HG03066 (cell line): Measurements from ENCODE around the gene RILPL1.
"Not testable (repeated sequence)": the region's sequence is repeated elsewhere in the genome, so short reads cannot be mapped to it uniquely, and the experiment has no call there.

Experiments used
- ATAC-seq: cut with Tn5 transposase; IDR thresholded peaks from one replicate; pipeline ENCODE4 v1.9.1; 2021; ENCODE audit warnings: low read depth; ENCODE audit not compliant: unreplicated experiment

The RILPL1 gene, protein sequence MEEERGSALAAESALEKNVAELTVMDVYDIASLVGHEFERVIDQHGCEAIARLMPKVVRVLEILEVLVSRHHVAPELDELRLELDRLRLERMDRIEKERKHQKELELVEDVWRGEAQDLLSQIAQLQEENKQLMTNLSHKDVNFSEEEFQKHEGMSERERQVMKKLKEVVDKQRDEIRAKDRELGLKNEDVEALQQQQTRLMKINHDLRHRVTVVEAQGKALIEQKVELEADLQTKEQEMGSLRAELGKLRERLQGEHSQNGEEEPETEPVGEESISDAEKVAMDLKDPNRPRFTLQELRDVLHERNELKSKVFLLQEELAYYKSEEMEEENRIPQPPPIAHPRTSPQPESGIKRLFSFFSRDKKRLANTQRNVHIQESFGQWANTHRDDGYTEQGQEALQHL

DNA sequence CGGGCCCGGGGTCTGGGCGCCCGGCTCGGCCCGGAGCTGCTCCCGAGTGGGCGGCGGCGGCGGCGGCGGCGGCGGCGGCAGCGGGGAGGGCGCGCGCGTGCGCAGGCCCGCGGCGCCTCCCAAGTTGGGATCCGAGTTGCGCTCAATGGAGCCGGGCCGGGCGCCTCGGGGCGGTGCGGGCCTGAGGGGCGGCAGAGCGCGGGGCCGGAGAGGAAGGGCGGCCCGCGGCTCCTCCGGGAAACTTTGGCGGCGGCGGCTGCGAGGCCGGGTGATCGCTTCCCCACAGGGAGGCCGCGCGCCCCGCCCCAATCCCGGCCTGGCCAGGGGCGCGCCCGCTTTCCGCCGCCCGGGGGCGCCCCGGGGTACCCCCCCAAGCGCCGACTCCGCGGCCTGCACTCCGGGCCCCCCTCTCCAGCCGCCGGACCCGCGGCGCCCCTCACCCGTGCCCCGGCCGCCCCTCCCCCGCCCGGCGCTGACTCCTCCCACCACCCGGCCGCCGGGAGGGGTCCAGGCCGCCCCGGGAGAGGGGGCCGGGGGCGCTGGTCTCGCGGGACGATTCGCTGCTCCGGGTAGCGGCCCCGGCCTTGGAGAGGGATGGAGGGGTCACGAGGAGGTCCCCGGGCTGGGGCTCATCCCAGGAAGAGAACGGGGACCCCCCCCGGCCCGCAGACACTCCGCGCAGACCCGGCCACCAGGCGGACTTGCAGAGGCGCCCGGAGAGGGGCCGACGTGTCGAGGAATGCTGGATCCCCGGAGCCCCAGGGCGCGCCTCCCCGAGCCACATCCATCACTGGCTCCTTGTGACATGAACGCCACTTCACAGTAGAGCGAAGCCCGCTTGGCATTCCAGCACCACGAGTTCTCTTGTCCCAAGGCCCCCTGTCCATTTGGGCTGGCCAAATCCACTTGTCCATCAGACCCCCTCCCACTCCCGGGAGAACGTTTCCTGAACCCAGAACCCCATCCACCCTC is at the start of gene RILPL1:
TSS of gene RILPL1 (minus strand) at position 48 of the 972 bp plus-strand sequence. CDS start 237 bp downstream, outside the sequence.
- ATAC-seq = peak; percentile 66

DNA sequence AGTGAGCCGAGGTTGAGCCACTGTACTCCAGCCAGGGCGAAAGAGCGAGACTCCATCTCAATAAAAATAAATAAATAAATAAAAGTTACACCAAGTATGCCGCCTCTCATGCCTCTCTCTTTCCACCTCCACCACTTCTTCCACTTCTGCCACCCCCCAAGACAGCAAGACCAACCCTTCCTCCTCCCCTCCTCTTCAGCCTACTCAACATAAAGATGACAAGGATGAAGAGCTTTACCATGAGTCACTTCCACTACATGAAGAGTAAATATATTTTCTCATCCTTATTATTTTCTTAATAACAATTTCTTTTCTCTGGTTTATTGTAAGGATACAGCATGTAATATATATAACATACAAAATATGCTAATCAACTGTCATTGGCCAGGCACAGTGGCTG is 47.3 kb upstream of the RILPL1 start:
- ATAC-seq = no peak

DNA sequence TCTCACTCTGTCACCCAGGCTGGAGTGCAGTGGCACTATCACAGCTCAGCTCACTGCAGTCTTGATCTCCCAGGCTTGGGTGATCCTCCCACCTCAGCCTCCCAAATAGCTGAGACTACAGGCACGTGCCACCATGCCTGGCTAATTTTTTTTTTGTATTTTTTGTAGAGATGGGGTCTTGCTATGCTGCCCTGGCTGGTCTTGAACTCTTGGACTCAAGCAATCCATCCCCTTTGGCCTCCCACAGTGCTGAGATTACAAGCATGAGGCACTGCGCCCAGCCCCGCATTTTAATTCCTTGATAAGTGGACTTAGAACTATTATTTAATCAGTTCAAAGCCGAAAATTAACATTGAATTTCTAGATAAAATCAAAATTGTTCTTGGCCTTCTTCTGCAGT is 45.3 kb upstream of the RILPL1 start:
- not testable (repeated sequence) for ATAC-seq

DNA sequence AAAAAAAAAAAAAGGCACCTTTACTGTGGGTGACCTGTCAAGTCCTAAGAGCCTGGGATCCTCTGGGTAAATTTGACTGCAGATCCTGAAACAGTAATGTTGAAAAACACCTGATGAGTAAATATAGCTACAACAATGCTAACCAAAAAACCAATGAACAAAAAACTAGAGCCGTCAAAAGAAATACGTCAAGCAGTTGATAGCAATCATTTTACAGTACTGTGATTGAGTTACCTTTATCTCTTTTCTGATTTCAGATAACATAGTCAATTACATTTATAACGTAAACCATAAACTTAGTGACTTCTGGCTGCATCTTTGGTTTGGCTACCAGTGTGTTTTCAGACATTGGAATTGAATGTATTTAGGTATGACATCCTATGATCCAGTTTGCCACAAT is 44.7 kb upstream of the RILPL1 start:
- no peak for ATAC-seq

DNA sequence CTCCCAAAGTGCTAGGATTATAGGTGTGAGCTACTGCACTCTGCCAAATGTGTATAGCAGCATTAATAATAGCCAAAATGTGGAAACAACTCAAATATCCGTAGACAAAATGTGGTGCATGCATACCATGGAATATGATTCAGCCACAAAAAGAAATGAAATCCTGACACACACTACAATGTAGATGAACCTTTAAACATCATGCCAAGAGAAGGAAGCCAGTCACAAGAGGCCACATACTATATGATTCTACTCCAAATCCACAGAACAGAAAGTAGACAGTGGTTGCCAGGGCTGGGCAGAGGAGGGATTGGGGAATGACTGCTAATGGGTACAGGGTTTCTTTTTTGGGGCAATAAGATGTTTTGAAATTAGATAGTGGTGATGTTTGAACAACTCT is 43.1 kb upstream of the RILPL1 start:
- no peak for ATAC-seq

DNA sequence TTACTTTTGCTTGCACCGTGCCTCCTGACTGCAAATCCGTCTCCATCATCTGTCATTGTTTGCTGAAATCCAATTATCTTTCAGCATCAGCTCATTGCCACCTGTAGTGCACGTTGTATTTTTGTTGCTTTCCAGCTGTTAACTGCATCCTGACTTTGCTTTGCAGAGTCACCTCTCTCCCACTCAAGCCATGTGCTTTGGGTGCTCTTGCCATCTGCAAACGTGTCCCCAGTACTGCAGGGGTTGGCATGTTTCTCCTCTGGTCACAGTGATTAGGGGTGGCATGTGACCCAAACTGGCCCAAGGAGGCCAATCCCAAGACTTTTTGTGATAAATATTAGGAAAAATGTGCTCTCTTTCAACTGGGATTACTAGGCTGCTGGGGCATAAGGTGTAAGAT is 40.4 kb upstream of the RILPL1 start:
- no peak for ATAC-seq

DNA sequence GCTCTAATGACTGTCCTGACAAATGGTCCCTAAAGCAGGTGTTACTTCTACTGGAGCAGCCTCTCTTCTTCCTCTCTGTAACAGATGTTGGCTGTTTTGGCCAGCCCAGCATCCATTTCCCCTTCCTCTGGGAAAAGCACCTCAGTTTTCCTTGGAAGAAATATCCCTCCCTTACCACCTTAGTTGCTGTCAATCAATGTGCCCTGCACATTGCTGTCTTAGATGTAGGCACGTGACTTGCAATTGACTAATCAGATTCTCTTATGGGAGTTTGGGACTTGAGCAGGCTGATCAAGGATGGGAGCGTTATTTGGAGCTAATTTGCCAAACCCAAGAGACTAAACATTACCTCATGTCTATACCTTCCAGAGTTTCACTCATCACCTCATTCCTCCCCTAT is 38.9 kb upstream of the RILPL1 start:
- no peak for ATAC-seq

DNA sequence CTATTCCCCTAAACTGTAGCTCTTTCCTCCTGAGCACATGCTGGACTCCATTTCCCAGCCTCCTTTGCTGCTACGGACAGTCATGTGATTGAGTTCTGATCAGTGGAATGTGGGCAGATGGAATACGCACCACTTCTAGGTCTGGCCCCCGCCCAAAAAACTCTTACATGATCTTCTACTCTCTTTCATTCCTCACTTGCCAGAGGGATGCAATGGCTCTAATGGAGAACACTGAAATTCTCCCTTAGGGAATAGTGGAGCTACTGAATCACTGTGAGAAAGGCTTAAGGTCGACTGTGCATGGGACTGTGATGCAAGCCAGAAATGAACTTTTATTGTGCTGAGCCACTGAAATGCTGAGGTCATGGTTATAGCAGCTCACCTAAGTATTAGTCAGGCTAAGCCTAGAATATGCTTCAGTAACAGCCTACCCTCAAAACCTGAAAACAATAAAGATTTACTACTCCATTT is 37.9 kb upstream of the RILPL1 start:
- no peak for ATAC-seq

DNA sequence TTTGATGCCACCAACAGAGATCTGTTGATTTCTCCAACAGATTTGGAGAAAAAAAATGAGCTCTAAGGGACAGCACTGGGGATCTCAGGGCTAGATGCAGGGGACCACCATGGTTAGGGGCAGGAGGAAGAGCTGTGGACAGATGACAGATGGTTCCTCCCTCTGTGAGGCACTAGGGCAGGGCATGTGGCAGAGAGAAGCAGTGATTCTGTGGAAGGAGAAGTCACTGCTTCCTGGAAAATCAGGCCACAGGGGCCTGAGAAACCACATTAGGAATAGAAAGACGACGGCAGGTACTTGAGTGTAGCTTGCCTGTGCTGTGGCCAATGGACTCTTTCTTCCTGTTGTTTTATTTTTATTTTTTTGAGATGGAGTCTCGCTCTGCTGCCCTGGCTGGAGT is 25.9 kb upstream of the RILPL1 start:
- no peak for ATAC-seq

DNA sequence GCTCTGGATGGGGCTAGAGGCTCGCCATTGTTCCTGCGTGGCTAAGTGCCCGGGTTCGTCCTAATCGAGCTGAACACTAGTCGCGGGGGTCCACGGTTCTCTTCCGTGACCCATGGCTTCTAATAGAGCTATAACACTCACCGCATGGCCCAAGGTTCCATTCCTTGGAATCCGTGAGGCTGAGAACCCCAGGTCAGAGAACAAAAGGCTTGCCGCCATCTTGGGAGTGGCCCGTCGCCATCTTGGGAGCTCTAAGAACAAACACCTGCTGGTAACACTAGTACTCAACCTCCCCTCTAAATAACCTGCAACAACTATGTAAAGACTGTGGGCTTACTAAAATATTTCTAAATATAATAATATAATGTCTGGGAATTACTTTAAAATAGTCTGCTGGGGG is 25.0 kb upstream of the RILPL1 start:
- not testable (repeated sequence) for ATAC-seq

DNA sequence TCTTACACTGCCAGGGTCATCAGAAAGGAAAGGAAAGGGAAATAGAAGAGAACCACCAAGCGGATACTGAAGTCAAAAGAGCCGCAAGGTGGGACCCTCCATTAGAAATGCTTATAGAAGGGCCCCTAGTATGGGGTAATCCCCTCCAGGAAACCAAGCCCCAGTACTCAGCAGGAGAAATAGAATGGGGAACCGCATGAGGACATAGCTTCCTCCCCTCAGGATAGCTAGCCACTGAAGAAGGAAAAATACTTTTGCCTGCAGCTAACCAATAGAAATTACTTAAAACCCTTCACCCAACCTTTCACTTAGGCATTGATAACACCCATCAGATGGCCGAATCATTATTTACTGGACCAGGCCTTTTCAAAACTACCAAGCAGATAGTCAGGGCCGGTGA is 21.3 kb upstream of the RILPL1 start:
- ATAC-seq = not testable (repeated sequence)

DNA sequence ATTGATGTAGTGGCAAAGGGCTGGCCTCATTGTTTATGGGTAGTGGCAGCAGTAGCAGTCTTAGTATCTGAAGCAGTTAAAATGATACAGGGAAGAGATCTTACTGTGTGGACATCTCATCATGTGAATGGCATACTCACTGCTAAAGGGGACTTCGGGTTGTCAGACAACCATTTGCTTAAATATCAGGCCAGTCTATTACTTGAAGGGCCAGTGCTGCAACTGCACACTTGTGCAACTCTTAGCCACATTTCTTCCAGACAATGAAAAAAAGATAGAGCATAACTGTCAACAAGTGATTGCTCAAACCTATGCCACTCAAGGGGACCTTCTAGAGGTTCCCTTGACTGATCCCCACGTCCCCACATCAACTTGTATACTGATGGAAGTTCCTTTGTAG is 20.6 kb upstream of the RILPL1 start:
- not testable (repeated sequence) for ATAC-seq

DNA sequence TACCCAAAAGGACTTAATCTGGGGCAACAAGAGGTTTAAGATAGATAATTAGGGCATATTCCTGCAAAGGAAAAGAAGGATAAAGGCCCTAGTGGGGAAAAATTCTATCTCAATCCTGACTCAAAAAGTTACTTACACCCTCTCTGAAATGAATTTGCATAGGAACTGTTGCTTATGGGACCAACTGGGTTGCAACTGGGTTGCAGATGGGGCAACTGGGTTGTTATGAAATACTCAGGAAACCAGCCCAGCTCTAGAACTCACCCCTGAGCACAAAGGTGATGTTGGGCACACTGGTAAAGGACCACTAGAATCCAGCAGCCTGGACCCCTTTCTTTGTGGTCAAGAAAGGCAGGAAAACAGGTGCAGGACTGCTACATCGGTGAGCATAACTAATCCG is 17.2 kb upstream of the RILPL1 start:
- ATAC-seq = no peak

DNA sequence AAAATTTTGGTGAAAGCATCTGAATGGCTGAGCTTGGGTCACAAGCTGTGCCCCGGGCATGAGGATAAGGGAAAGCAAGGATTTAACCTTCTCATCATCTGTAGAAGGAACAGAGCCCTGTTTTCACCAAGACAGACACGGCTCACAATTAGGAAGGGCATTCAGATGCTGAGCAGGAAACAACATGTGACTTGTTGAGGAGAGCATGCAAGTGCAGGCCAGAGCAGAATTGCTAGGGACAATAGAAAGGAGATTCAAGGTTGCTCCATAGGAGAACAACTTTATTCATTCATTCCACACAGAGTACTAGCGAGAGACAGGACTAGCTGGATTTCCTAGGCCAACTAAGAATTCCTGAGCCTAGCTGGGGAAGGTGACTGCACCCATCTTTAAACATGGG is 14.6 kb upstream of the RILPL1 start:
- ATAC-seq = no peak

DNA sequence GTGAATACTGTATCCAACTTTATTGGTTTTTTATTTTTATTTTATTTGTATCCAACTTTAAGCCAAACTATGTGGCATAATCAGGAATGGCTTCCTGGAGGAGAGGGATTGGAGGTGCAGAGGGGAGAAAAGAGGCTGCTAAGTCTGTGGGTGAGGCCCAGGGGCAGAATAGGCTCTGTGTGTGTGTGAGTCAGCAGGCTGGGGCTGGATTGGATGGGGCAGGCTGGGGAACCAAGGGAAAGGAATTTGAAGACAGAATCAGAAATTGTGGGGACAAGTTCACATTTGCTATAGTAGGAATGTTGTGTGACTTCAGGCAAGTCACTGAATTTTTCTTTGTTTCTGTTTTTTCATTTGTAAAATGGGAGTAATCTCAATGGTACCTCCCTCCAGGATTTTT is 12.8 kb upstream of the RILPL1 start:
- ATAC-seq = no peak

DNA sequence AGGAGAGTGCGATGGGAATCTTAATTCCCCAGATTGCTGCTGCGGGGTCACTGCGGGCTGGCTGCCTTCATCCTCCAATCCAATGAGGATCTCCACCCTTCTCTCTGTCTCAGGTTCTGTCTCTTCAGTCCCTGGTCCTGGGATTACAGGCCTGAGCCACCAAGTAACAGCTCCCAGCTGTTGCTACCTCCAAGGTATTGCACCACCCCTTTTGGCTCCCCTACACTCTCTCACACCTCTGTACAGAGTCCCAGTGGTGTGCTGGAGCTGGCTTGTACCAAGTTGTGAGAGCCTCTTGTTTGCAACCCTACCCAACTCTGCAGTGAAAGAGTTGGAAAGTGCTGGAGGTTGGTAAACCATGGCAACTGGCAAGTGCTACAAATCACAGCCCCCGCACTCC is 10.0 kb upstream of the RILPL1 start:
- ATAC-seq = no peak

DNA sequence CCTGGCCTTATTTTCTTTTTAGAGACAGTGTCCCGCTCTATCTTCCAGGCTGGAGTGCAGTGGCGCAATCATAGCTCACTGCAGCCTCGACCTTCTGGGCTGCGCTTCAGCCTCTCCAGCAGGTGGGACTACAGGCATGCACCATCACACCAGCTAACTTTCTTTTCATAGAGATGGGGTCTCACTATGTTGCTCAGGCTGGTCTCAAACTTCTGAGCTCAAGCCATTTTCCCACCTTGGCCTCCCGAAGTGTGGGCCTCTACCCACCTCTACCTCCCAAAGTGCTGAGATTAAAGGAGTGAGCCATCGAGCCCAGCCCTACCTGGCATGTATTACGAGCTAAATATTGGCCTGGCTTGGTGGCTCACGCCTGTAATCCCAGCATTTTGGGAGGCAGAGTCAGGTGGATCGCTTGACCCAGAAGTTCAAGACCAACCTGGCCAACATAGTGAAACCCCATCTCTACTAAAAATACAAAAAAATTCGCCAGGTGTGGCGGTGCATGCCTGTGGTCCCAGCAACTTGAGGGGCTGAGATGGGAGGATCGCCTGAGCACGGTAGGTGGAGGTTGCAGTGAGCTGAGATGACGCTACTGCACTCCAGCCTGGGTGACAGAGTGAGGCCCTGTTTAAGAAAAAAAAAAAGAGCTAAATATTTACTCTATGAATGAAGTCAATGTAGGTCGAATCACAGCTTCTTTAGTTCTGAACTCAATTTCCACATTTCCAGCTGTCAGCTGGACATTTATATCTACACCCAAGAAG is 7.6 kb upstream of the RILPL1 start:
- ATAC-seq = no peak

DNA sequence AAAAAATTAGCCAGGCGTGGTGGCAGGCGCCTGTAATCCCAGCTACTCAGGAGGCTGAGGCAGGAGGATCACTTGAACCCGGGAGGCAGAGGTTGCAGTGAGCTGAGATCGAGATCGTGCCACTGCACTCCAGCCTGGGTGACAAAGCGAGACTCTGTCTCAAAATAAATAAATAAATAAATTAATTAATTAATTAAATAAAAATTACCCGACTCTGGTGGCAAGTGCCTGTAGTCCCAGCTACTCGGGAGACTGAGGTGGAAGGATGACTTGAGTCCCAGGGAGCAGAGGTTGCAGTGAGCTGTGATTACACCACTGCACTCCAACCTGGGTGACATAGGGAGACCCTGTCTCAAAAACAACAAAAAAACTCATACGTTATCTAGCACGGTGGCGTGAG is 2.4 kb upstream of the RILPL1 start:
- not testable (repeated sequence) for ATAC-seq

DNA sequence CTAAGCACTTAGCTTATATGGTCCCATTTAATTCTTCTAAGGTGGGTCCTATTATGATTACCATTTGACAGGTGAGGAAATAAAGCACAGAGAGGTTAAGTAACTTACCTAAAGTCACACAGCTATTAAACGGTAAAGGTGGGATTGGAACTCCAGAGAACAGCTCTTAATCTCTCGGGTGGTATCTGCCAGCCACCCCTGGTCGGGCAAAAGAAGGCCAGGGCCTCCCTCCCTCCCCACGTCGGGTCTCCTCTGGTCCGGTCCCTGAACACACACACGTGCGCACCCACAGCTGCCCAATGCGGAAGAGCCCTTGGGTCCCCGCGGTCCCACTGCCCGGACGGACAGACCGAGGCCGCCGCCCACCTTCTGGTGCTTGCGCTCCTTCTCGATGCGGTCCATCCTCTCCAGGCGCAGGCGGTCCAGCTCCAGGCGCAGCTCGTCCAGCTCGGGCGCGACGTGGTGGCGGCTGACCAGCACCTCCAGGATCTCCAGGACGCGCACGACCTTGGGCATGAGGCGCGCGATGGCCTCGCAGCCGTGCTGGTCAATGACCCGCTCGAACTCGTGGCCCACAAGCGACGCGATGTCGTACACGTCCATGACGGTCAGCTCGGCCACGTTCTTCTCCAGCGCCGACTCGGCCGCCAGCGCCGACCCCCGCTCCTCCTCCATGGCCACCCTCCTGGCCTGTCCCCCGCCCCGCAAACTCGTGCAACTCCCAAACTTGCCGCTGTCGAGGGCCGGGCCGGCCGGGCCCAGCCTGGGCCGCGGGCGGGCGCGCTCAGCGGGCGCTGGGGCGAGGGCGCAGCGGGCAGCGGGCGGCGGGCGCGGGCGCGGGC is 490 bp downstream of the RILPL1 start:
- ATAC-seq = no peak

DNA sequence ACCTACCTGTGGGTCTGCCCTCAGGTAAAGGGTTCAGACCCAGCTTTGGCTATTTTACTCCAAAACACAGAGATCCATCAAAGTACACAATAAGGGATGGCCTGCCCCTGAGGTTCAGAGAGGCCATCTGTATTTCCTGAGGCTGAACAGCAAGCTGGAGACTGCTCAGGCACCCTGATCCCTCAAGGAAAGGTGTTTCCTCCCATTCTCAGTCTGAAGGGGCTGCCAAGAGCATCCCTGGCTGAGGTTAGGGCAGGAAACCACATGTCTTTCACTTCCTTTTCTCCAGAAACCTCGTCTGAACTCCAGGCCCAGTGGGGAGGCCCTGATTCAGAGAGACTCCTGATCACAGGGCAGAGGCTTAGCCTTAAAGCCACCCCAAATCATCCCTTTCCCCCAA is 1.5 kb downstream of the RILPL1 start:
- ATAC-seq = no peak
